GM19239 (cell line): ENCODE results near the gene PSD4.
"Not testable (repeated sequence)": the region's sequence is repeated elsewhere in the genome, so short reads cannot be mapped to it uniquely, and the experiment has no call there.

Source experiments
- DNase-seq: peaks from one replicate; pipeline ENCODE4 v3.0.0; 2011; ENCODE audit warnings: low spot score; ENCODE audit not compliant: insufficient read length
- FAIRE-seq: peaks from 2 replicates; lab custom pipeline; 2011; peaks lifted over from hg19 to GRCh38; lab: Jason Lieb, UNC

The PSD4 gene

GRCh38 chr2:113234721-113235346, 61.1 kb downstream of the PSD4 start:
- DNase-seq (no peak), FAIRE-seq (no peak)

- DNase-seq, FAIRE-seq: not testable (repeated sequence)
These were observed 61.8 kb downstream of the PSD4 start for GRCh38 chr2:113235347-113236226.

DNA sequence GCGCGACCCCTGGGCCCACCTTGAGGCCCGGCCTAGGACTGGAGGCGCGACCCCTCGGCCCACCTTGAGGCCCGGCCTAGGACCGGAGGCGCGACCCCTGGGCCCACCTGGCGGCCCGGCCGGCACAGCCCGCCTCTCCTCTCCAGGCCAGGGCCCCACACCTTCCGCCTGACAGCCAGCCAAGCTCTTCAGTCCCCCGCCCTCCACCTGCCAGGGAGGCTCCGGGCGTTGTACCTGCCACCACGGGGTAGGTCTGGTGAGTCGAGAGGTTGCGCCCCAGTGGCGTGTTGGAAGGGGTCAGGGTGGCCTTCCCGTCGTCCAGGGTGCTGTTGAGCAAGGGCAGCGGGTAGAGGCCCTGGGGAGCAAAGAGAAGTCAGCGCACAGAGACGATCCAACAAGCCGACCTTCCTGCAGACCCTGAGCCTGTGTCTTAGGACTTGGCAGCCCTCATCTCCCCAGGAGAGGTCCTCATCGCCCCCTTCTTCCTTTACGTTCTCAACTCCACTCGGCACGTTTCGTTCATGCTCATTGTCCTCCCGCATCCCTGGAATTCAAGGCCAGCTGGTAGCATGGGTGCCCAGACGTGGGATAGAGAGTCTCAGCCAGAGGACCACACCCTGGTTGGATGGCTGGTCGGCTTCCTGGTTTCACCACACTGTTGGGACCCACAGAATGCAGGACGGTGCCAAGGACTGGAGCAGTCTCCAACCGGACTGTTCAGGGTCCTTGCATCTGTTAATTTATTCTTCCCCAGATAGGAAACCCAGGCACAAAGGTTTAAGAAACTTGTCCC, 62.8 kb downstream of the PSD4 start:
- DNase-seq, result no peak
- FAIRE-seq, result no peak

DNA sequence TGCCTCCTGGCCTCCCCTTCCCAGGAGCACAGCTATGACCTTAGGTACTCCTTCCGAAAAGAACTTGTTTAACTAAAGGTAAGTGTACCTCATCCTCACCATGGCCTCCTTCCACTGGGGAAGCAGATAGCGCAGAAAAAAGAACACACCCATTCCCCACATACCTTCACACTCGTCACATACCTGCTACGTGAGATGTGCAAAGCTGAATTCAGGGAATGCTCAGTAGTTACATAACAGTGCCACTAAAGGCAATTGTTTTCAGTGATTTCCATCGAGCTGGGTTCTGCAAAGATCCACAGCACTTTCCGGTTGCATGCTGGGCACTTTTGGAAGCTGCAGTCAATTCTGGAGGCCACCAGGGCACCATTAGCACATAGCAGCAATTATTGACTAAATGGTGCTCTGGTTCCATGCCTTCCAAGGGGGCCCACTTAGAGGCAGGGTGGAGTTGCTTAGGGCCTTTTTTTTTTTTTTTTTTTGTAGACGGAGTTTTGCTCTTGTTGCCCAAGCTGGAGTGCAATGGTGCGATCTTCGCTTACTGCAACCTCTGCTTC, 63.9 kb downstream of the PSD4 start:
- DNase-seq (no peak), FAIRE-seq (no peak)

GRCh38 chr2:113238871-113239839, 65.4 kb downstream of the PSD4 start:
- FAIRE-seq (no peak), DNase-seq (no peak)

GRCh38 chr2:113240150-113240914, 66.6 kb downstream of the PSD4 start:
- FAIRE-seq, result no peak
- DNase-seq, result no peak

DNA sequence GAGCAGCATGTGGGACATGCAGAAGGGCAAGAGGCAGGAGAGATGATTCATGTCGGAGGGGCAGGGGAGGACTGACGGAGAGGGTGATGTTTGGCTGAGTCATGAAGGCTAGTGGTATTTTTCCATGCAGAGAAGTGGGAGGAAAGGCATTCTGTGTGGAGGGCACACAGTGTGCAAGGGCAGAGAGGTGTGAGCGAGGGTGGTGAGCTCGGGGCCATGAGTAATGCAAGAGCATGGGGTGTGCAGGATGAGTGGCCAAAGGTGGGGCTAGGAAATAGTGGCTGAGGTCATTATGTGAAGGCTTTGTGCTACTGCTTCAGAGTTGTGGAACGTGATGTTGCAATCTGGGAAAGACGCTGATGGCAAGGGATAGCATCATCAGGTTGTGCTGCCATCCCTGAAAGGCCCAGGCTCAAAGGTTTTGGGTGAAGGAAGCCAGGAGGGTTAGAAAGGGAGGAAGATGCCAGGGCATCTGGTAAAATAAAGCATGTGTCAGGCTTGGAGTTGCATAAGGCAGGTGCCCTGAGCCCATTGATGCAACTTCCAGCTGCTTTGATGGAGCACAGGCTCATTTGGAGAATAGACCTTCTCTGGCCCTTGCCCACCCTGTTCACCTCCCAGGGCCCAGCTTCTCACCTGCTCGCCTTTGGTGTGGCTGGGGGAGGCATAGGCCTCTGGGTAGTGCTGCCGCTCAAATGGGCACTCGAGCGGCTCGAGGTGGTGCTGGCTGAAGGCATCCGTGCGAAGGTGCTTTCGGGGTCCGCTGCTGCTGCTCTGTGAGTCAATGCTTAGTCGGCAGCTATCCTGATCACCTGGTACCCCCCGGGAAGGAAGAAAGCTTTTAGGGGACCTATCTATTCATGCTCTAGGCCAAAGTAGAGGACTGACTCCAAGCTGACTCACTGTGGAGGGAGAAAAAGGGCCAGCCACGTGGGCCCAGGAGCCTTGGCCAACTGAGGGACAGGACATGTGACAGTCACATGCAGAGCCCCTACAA, 67.4 kb downstream of the PSD4 start:
- DNase-seq, result no peak
- FAIRE-seq, result no peak

DNA sequence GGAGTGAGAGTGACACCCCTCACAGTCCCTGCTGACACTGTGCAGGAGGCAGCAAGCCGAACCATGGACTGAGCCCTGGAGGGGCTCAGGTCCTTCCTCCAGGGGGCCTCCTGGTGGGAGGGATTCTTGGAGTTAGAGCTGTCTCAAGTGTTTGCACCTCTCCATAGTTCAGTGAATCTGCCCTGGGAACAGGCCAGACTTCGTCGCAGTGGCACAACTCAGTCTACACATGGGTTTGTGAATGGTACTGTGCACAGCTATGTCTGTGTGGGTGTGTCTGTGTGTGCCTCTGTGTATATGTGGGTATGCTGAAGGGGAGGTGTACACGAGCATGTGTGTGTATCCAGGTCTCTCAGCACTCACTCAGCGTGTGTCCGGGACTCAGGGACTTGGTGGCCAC, 68.6 kb downstream of the PSD4 start:
- FAIRE-seq (no peak), DNase-seq (no peak)

- no peak for DNase-seq
- FAIRE-seq, result no peak
These were observed 71.5 kb downstream of the PSD4 start for GRCh38 chr2:113245276-113245711.

DNA sequence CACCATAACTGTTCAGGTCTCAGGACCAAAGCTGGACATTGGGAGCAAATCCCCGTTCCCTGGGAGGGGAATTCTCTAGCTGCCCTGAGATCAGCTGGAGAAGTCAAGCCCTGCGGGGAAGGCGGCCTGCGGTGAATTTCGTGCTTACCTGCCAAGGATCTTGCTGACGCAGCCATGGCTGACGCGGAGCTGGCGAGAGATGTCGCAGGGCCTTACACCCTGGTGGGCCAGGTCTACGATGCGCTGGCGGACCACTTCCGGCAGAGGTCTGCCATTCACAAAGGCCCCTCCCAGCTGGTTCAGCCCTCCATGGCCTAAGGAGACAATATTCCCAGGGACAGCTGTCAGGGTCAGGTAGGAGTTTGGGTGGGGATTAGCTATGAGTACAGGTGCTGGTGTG, 72.8 kb downstream of the PSD4 start:
- no peak for FAIRE-seq
- no peak for DNase-seq

DNA sequence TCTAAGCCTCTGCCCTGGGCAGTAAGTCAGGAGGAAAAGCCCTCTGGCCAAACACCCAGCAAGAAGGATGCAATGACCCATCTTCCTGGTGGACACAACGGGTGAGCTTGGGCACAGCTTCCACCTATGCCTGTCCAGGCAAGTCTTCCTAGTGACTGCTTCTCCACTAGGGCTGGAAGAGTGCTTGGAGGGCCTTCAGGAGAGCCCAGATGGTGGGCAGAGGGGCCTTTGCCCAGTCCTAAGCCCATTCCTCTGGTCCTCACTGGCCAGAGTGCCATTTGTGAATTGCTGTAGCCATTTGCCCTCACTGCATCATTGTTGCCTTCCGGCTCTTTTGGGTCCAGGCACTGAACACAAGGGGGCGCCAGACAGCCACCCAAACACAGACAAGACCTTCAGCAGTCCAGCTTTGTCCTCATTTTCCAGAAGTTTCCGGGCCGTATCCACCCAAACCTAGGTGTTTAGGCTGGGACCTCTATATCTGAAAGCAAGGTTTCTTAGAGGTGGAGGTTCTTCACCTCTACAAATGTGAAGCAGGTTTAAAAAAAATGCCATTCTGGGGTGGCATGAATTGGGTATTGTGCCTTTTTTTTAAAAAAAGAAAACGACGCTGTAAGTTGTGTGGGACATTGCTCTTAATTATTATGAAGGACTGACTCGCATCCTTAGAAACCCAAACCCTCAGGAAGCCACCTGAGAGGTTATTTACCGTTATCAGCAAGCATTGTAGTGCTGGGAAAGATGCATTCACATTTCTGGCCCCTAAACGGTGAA, 75.4 kb downstream of the PSD4 start:
- peak; percentile 80 for DNase-seq
- FAIRE-seq, result peak; percentile 86

DNA sequence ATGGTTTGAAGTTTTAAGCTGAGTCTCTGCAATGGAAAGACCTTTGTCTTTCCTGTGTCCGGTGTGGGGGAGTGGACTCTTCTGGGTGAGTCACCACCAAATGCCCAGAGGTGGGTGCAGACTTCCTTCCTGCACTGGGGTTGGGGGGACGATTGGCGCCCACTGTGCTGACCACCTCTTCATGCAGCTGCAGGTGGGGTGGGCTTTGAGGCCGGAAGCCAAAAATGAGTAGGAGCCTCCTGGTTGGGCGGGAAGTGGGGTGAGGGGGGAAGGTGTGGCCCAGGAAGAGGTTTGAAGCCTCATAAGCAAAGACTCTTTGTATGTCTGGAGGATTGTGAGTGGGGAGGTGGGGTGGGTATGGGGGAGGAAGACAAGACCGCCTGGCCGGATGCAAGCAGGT, 77.3 kb downstream of the PSD4 start:
- no peak for DNase-seq
- FAIRE-seq, result no peak

DNA sequence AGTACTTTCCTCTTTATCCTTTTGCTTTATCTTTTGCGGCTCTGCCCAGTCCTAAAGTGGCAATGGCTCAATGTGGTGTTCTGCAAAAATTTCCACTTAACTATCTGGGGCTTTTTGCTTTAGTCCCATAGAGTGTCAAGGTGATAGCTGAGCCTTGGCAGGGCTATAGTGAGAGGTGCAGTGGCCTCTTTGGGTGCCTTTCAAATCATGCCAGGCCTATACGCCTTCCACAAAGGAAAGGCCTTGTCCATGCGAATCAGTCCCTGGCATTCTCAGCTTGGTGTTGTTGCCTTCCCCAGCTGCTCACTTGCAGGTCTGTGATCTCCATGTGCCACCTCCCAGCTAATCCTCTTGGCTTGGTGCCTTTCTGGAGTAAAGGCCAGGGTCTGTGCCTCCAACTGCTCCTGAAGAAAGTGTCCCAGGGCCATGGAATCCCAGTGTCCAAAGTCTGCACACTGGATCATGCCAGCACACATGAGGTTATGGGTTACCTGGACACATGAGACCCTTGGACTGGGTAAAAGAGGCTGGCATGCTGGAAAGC, 78.3 kb downstream of the PSD4 start:
- FAIRE-seq (no peak), DNase-seq (no peak)

DNA sequence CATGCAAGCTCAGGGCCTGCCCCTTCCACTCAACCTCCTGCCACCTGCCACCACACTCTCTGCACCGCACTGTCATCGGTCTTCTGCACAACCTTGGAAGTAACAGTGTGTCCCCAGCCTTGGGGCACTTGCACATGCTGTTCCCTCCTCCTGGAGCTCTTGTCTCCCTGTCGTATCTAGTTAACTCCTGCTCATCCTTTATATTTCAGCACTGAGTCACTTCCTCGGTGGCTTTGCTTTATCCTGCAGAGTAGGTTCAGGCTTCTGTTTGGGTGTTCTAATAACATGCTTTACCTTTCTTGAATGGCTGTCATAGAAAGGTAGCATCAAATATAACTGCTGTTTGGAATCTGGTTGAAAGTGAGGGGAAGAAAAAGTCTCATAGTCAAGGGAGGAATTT, 79.7 kb downstream of the PSD4 start:
- no peak for DNase-seq
- FAIRE-seq, result no peak

DNA sequence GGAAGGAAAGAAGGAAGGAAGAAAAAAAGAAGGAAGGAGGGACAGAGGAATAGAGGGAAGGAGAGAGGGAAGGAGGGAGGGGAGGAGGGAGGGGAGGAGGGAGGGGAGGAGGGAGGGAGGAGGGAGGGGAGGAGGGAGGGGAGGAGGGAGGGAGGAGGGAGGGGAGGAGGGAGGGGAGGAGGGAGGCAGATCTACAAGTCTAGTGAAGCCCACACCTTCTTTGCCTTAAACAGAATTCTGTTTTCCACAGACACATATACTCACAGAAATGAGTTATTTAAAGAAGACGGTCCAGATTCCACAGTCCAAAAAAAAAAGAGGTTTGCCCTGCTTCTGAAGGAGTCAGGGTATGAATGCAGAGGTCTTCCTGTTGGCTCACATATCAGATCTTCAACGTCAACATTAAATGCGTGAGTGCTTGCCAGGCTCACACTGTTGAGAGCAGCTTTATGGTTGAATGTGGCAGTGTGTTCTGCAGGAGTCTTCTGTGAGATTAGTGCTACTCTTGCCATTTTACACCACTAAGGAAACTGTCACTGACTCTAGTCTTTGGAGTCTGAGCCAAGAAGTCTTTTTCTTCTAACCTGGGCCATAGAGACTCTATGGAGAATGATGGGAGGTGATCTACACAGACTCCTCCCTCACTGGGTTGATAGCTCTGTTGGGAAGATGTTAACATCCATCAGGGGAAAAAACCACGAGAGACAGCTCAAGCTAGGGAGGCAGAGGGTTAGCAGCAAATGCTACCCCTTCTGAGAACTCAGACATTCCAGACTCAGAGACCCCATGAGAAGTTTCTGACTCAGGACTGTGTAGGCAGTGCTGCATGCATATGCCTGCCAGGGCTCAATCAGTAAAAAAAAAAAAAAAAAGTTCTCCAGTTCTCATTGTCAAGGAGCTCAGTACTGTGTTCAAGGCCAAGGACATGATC, 81.6 kb downstream of the PSD4 start:
- FAIRE-seq, result no peak
- no peak for DNase-seq
